Thoracic aorta (tissue), 2 donors: ENCODE results near the gene PREB. TPM values are rescaled to one million over a fixed set of nuclear protein-coding genes. Genes with fewer than 3 reads are reported as not detected.

ENCODE experiments used
- ATAC-seq: fragments of 150-250 bp; one replicate; pipeline ENCODE4 v1.8.0; 2017; ENCODE audit warnings: low read depth; ENCODE audit not compliant: insufficient number of reproducible peaks, low FRiP score
- DNase-seq: peaks from one replicate; pipeline ENCODE4 v3.0.0-alpha.2; 2020; ENCODE audit warnings: low spot score
- H3K27ac ChIP-seq, 2 donors: fragments of 200-600 bp; sonication (generic); 1 replicate in 1 of 2; 2 replicates in 1 of 2; pipeline ENCODE4 v1.5.1; 2016; ENCODE audit warnings: mild to moderate bottlenecking in 2 of 2, moderate library complexity in 2 of 2
- H3K27me3 ChIP-seq: fragments of 200-600 bp; sonication (generic); replicated peaks from 2 replicates; pipeline ENCODE4 v1.6.0; 2016; ENCODE audit warnings: mild to moderate bottlenecking; ENCODE audit not compliant: insufficient read depth
- H3K36me3 ChIP-seq: fragments of 200-600 bp; sonication (generic); one replicate; pipeline ENCODE4 v1.5.1; 2016
- H3K4me1 ChIP-seq, 2 donors: fragments of 200-600 bp; sonication (generic); 1 replicate in 1 of 2; 2 replicates in 1 of 2; pipeline versions ENCODE4 v1.5.1 to v1.6.0; 2016; ENCODE audit warnings: low read depth in 2 of 2, mild to moderate bottlenecking in 1 of 2; ENCODE audit not compliant: control insufficient read depth in 1 of 2
- H3K4me3 ChIP-seq: fragments of 200-600 bp; sonication (generic); 2 replicates; pipeline ENCODE4 v1.5.1; 2016; ENCODE audit warnings: mild to moderate bottlenecking
- H3K9me3 ChIP-seq: fragments of 200-600 bp; sonication (generic); 2 replicates; pipeline ENCODE4 v1.5.1; 2016
- CTCF ChIP-seq: fragments of 200-600 bp; sonication (generic); IDR thresholded peaks from one replicate; pipeline ENCODE4 v1.5.1; 2019; ENCODE audit warnings: antibody characterized with exemption
- total RNA-seq, 2 donors: library from RNA; depleted of rRNA; stranded (reverse); fragments of >200 nt; gene quantifications; one replicate each; pipeline versions ENCODE4 v1.1.0 to v1.2.3, GENCODE V29; 2016

PREB gene
- total RNA-seq, 2 donors from 2014 or later: 64.3 to 92.3 TPM

- H3K36me3 ChIP-seq: peaks cover 14% of the 10 kb centered on the region
- TF ChIP-seq CTCF: no peak
- DNase-seq (no peak), ATAC-seq (no peak)
- peak overlapping the region in 1 of 2 donors; percentile 60 for H3K27ac ChIP-seq
- H3K4me3 ChIP-seq: no peak overlapping the region
- no peaks in the 10 kb centered on the region for H3K9me3 ChIP-seq
- no peaks in the 10 kb centered on the region for H3K27me3 ChIP-seq
- H3K4me1 ChIP-seq: peaks cover 36 to 66% of the 10 kb centered on the region in 2 donors
Measured at GRCh38 chr2:27081984-27082772, 52.3 kb downstream of the PREB start.

Other genes with a start within 250 kb of the PREB start
- 10 to 100 TPM in 1 of 2 donors, 1 to 10 TPM in 1; 9.1 to 29.9 TPM for gene MAPRE3, start 164.0 kb downstream of the PREB start, total RNA-seq
- gene TMEM214, start 101.7 kb downstream of the PREB start, total RNA-seq: 10 to 100 TPM; 68.2 to 84.4 TPM
- gene AGBL5, start 83.0 kb downstream of the PREB start, total RNA-seq: 10 to 100 TPM in 1 of 2 donors, 1 to 10 TPM in 1; 7.8 to 10.8 TPM
- gene OST4, start 63.0 kb downstream of the PREB start, total RNA-seq: 100 to 1,000 TPM; 147 to 272 TPM
- 100 to 1,000 TPM; 231 to 309 TPM for gene EMILIN1, start 56.0 kb downstream of the PREB start, total RNA-seq
- gene KHK, start 47.9 kb downstream of the PREB start, total RNA-seq: 1 to 10 TPM; 1.5 to 2.6 TPM
- 10 to 100 TPM; 18.8 to 19.8 TPM for gene CGREF1, start 15.5 kb downstream of the PREB start, total RNA-seq
- gene ABHD1, start 10.8 kb downstream of the PREB start, total RNA-seq: under 1 TPM in 1 of 2 donors, not detected in 1; 0.27 TPM
- not detected for gene PRR30, start 4.8 kb upstream of the PREB start, total RNA-seq
- gene TCF23, start 14.4 kb upstream of the PREB start, total RNA-seq: not detected
- 100 to 1,000 TPM in 1 of 2 donors, 10 to 100 TPM in 1; 90.0 to 174 TPM for gene ATRAID, start 77.4 kb upstream of the PREB start, total RNA-seq
- gene SLC5A6, start 77.6 kb upstream of the PREB start, total RNA-seq: 10 to 100 TPM; 26.0 to 51.2 TPM
- 10 to 100 TPM; 16.2 to 25.0 TPM for gene CAD, start 82.7 kb upstream of the PREB start, total RNA-seq
- gene SLC30A3, start 128.4 kb upstream of the PREB start, total RNA-seq: 1 to 10 TPM; 4.4 to 8.5 TPM
- under 1 TPM in 1 of 2 donors, not detected in 1; 0.68 TPM for gene DNAJC5G, start 140.8 kb upstream of the PREB start, total RNA-seq
- 1 to 10 TPM in 1 of 2 donors, under 1 TPM in 1; 0.41 to 2.5 TPM for gene TRIM54, start 147.8 kb upstream of the PREB start, total RNA-seq
- 1 to 10 TPM in 1 of 2 donors, not detected in 1; 1.8 TPM for gene UCN, start 173.8 kb upstream of the PREB start, total RNA-seq
- 10 to 100 TPM; 58.1 to 68.1 TPM for gene MPV17, start 188.5 kb upstream of the PREB start, total RNA-seq
- 10 to 100 TPM; 56.6 to 58.8 TPM for gene GTF3C2, start 222.1 kb upstream of the PREB start, total RNA-seq
- gene EIF2B4, start 235.7 kb upstream of the PREB start, total RNA-seq: 10 to 100 TPM; 31.5 to 55.4 TPM
- gene SNX17, start 236.0 kb upstream of the PREB start, total RNA-seq: 100 to 1,000 TPM in 1 of 2 donors, 10 to 100 TPM in 1; 84.4 to 133 TPM
- gene ZNF513, start 246.1 kb upstream of the PREB start, total RNA-seq: 10 to 100 TPM; 10.7 to 10.9 TPM